PC-3 (cell line): ENCODE data around the gene AGAP1.

ENCODE experiments used
- EZH2phosphoT487 ChIP-seq: fragments of 300-600 bp; sonication (generic); IDR thresholded peaks from 2 replicates; pipeline ENCODE4 v1.6.1; 2018; ENCODE audit warnings: mild to moderate bottlenecking, antibody characterized with exemption, low read length, borderline replicate concordance
- TF ChIP-seq, protein P1 (sequence below): fragments of 300-600 bp; sonication (generic); conservative IDR thresholded peaks from 2 replicates; pipeline ENCODE4 v1.5.1; 2017; ENCODE audit warnings: antibody characterized with exemption, low read depth, mild to moderate bottlenecking, low read length

DNA sequence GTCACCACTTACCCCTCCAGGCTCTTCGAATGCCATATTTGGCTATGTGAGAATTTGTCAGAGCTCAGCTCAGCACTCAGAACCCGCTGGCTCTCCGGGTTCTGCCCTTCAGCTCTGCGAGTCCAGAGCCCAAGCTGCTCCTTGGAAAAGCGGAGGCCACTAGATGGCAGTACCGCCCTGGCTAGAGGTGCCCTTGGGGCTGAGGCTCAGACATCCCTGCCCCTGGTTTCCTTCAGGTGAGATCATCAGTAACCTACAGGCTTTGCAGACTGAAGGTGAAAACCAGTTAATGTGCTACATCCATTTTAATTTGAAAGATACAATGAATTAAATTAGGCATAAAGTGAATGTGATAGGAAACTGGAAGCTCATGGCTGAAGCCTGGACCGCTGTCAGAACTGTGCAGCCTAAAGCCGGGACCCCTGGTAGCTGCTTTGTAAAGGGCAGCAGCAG lies 285.6 kb downstream of the AGAP1 start:
- no peak for TF ChIP-seq EZH2phosphoT487
- TF ChIP-seq, protein P1, sequence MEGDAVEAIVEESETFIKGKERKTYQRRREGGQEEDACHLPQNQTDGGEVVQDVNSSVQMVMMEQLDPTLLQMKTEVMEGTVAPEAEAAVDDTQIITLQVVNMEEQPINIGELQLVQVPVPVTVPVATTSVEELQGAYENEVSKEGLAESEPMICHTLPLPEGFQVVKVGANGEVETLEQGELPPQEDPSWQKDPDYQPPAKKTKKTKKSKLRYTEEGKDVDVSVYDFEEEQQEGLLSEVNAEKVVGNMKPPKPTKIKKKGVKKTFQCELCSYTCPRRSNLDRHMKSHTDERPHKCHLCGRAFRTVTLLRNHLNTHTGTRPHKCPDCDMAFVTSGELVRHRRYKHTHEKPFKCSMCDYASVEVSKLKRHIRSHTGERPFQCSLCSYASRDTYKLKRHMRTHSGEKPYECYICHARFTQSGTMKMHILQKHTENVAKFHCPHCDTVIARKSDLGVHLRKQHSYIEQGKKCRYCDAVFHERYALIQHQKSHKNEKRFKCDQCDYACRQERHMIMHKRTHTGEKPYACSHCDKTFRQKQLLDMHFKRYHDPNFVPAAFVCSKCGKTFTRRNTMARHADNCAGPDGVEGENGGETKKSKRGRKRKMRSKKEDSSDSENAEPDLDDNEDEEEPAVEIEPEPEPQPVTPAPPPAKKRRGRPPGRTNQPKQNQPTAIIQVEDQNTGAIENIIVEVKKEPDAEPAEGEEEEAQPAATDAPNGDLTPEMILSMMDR = peak; percentile 92
